HepG2 (cell line): ENCODE measurements around the gene GART. TPM values are rescaled to one million over a fixed set of nuclear protein-coding genes. Genes with fewer than 3 reads are reported as not detected.
A peak's percentile ranks its signal among the peaks of the same experiment; 100 is the strongest.

Source experiments
- CAMTA2 ChIP-seq: sonication (generic); formaldehyde crosslinking; IDR thresholded peaks from 2 replicates; pipeline ENCODE4 v1.4.0; 2020; ENCODE audit warnings: mild to moderate bottlenecking, missing genetic modification reagents, borderline replicate concordance
- FOXA1 ChIP-seq, 2 experiments: fragments of 450-650 bp in 1 of 2; sonication (generic) in 1 of 2; formaldehyde crosslinking in 1 of 2; IDR thresholded peaks; 2 replicates each; pipeline versions ENCODE4 v1.4.0 to v1.6.1; 2016 to 2020; ENCODE audit warnings: missing genetic modification reagents in 1 of 2
- PHF5A ChIP-seq: IDR thresholded peaks from one replicate; pipeline ENCODE4 v1.6.1; 2018; ENCODE audit warnings: low read depth, missing genetic modification reagents; ENCODE audit not compliant: unreplicated experiment
- SMAD9 ChIP-seq: sonication (generic); formaldehyde crosslinking; IDR thresholded peaks from 2 replicates; pipeline ENCODE4 v1.5.1; 2020; ENCODE audit warnings: mild to moderate bottlenecking, missing genetic modification reagents
- SP5 ChIP-seq: IDR thresholded peaks from 2 replicates; pipeline ENCODE4 v1.6.1; 2016; ENCODE audit warnings: low read depth, borderline replicate concordance
- TEAD3 ChIP-seq: optimal IDR thresholded peaks from 2 replicates; pipeline ENCODE3; 2016; ENCODE audit warnings: borderline replicate concordance
- ZBTB1 ChIP-seq: sonication (generic); formaldehyde crosslinking; IDR thresholded peaks from 2 replicates; pipeline ENCODE4 v1.4.0; 2020; ENCODE audit warnings: missing genetic modification reagents, borderline replicate concordance
- ZNF101 ChIP-seq: sonication (generic); formaldehyde crosslinking; IDR thresholded peaks from 2 replicates; pipeline ENCODE4 v1.4.0; 2020; ENCODE audit warnings: mild to moderate bottlenecking, low read depth, missing genetic modification reagents, borderline replicate concordance
- ZNF317 ChIP-seq: sonication (generic); formaldehyde crosslinking; IDR thresholded peaks from 2 replicates; pipeline ENCODE4 v1.5.0; 2020; ENCODE audit warnings: mild to moderate bottlenecking, missing genetic modification reagents
- polyA plus RNA-seq, 8 experiments: library from polyadenylated mRNA; depleted of rRNA in 3 of 8; stranded (reverse) in 7 of 8; unstranded in 1 of 8; fragments of >200 nt; fragmentation: Illumina TruSeq in 4 of 8; extraction: Trizol in 4 of 8; gene quantifications; 2 replicates each; pipeline versions ENCODE4 v1.2.1 to v1.2.3, GENCODE V29; 2011 to 2016; ENCODE audit warnings: low read depth in 4 of 8, missing spikeins in 1 of 8, mixed read lengths in 1 of 8; ENCODE audit not compliant: insufficient read depth in 1 of 8
- total RNA-seq, 5 experiments: library from RNA; depleted of rRNA; stranded (reverse); fragments of >200 nt; fragmentation: Illumina TruSeq; extraction: Trizol; gene quantifications; 2 replicates each; pipeline ENCODE4 v1.2.3, GENCODE V29; 2016; ENCODE audit warnings: low read depth in 1 of 5
- TF ChIP-seq, protein P1 (sequence below): sonication (generic); formaldehyde crosslinking; IDR thresholded peaks from 2 replicates; pipeline ENCODE4 v1.4.0; 2020; ENCODE audit warnings: missing genetic modification reagents
- TF ChIP-seq, protein P2 (sequence below): sonication (generic); formaldehyde crosslinking; IDR thresholded peaks from 2 replicates; pipeline ENCODE4 v1.4.0; 2020; ENCODE audit warnings: missing genetic modification reagents
- TF ChIP-seq, protein P3 (sequence below): sonication (generic); formaldehyde crosslinking; IDR thresholded peaks from 2 replicates; pipeline ENCODE4 v1.4.0; 2020; ENCODE audit warnings: missing genetic modification reagents, low read depth, mild to moderate bottlenecking, borderline replicate concordance
- TF ChIP-seq, protein P4 (sequence below): sonication (generic); formaldehyde crosslinking; IDR thresholded peaks from 2 replicates; pipeline ENCODE4 v1.4.0; 2020; ENCODE audit warnings: missing genetic modification reagents
- TF ChIP-seq, protein P5 (sequence below): sonication (generic); formaldehyde crosslinking; IDR thresholded peaks from 2 replicates; pipeline ENCODE4 v1.4.0; 2020; ENCODE audit warnings: missing genetic modification reagents

Gene GART
- total and polyA plus RNA-seq, 2 of the 13 experiments (the other 11 are each of a cell fraction or from before 2014, with no cell fraction given): 17.9 to 109 TPM

DNA sequence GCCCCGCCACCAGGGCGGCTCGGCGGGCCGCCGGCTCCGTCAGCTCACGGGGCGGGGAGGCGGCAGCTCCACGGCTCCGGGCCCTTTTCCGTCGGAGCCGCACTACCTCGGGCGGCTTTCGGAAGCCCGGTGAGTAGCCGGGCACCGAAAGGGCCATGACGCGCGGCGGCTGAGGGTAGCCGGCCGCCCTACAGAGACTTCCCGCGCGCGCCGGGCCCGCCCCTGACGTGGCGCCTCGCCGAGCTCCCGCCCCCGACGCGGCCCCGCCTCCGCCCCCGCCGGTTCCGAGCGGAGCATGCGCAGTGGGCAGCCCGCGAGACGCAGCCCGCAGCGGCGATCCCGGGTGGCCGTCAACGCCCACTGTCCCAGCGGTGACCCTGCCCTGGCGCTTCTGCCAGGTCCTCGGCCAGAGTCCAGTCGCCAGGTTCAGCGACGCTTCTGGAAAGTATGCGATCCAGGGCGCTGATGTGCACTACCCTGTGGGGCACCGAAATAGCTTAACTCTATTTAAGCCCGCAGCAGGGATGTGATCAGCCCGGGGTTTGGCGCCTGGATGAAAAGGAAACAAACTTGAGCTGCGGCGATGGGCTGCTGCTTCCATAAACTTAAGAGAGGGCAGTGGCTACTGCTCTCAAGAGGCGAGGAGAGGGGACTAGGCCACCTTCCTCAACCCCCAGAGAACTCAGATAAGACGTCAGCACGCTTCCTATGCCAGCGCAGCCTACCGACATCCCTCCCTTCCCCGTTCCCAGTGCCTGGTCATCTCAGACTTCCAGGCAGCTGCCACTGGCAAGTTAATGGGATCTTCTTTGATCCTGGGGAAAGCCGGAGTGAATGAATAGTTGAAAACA lies 46.8 kb upstream of the GART start, which contains the start of gene DONSON (continued):
- no peak for TF ChIP-seq ZBTB1
- TF ChIP-seq, protein P1, sequence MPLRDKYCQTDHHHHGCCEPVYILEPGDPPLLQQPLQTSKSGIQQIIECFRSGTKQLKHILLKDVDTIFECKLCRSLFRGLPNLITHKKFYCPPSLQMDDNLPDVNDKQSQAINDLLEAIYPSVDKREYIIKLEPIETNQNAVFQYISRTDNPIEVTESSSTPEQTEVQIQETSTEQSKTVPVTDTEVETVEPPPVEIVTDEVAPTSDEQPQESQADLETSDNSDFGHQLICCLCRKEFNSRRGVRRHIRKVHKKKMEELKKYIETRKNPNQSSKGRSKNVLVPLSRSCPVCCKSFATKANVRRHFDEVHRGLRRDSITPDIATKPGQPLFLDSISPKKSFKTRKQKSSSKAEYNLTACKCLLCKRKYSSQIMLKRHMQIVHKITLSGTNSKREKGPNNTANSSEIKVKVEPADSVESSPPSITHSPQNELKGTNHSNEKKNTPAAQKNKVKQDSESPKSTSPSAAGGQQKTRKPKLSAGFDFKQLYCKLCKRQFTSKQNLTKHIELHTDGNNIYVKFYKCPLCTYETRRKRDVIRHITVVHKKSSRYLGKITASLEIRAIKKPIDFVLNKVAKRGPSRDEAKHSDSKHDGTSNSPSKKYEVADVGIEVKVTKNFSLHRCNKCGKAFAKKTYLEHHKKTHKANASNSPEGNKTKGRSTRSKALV: no peak
- no peak for TF ChIP-seq PHF5A (CRISPR knock-in tag)
- no peak for TF ChIP-seq SMAD9
- TF ChIP-seq SP5 (CRISPR knock-in tag): no peak; the same call in 1 of the 2 replicates
- 0 out of 2 replicates have a peak, but pooled peaks have one; percentile 58 for TF ChIP-seq ZNF101
- TF ChIP-seq ZNF317 (CRISPR knock-in tag): peak; percentile 59; the same call in 1 of the 2 replicates
- no peak for TF ChIP-seq CAMTA2 (CRISPR knock-in tag)
- TF ChIP-seq, protein P2, sequence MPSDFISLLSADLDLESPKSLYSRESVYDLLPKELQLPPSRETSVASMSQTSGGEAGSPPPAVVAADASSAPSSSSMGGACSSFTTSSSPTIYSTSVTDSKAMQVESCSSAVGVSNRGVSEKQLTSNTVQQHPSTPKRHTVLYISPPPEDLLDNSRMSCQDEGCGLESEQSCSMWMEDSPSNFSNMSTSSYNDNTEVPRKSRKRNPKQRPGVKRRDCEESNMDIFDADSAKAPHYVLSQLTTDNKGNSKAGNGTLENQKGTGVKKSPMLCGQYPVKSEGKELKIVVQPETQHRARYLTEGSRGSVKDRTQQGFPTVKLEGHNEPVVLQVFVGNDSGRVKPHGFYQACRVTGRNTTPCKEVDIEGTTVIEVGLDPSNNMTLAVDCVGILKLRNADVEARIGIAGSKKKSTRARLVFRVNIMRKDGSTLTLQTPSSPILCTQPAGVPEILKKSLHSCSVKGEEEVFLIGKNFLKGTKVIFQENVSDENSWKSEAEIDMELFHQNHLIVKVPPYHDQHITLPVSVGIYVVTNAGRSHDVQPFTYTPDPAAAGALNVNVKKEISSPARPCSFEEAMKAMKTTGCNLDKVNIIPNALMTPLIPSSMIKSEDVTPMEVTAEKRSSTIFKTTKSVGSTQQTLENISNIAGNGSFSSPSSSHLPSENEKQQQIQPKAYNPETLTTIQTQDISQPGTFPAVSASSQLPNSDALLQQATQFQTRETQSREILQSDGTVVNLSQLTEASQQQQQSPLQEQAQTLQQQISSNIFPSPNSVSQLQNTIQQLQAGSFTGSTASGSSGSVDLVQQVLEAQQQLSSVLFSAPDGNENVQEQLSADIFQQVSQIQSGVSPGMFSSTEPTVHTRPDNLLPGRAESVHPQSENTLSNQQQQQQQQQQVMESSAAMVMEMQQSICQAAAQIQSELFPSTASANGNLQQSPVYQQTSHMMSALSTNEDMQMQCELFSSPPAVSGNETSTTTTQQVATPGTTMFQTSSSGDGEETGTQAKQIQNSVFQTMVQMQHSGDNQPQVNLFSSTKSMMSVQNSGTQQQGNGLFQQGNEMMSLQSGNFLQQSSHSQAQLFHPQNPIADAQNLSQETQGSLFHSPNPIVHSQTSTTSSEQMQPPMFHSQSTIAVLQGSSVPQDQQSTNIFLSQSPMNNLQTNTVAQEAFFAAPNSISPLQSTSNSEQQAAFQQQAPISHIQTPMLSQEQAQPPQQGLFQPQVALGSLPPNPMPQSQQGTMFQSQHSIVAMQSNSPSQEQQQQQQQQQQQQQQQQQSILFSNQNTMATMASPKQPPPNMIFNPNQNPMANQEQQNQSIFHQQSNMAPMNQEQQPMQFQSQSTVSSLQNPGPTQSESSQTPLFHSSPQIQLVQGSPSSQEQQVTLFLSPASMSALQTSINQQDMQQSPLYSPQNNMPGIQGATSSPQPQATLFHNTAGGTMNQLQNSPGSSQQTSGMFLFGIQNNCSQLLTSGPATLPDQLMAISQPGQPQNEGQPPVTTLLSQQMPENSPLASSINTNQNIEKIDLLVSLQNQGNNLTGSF: no peak
- TF ChIP-seq, protein P3, sequence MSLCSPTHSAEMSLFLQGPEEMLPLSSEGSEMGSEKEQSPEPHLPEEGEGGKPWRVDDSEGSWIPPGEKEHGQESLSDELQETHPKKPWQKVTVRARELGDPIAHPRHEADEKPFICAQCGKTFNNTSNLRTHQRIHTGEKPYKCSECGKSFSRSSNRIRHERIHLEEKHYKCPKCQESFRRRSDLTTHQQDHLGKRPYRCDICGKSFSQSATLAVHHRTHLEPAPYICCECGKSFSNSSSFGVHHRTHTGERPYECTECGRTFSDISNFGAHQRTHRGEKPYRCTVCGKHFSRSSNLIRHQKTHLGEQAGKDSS (CRISPR knock-in tag): peak; percentile 61; the same call in 1 of the 2 replicates
- TF ChIP-seq, protein P4, sequence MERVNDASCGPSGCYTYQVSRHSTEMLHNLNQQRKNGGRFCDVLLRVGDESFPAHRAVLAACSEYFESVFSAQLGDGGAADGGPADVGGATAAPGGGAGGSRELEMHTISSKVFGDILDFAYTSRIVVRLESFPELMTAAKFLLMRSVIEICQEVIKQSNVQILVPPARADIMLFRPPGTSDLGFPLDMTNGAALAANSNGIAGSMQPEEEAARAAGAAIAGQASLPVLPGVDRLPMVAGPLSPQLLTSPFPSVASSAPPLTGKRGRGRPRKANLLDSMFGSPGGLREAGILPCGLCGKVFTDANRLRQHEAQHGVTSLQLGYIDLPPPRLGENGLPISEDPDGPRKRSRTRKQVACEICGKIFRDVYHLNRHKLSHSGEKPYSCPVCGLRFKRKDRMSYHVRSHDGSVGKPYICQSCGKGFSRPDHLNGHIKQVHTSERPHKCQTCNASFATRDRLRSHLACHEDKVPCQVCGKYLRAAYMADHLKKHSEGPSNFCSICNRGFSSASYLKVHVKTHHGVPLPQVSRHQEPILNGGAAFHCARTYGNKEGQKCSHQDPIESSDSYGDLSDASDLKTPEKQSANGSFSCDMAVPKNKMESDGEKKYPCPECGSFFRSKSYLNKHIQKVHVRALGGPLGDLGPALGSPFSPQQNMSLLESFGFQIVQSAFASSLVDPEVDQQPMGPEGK (CRISPR knock-in tag): no peak
- no peak for TF ChIP-seq FOXA1 (IDR thresholded peaks at IDR 0.05)
- TF ChIP-seq FOXA1 (CRISPR knock-in tag; IDR thresholded peaks at IDR 0.05): 0 out of 2 replicates have a peak, but pooled peaks have one; percentile 3
- TF ChIP-seq TEAD3 (CRISPR knock-in tag): peak; percentile 75
- TF ChIP-seq, protein P5, sequence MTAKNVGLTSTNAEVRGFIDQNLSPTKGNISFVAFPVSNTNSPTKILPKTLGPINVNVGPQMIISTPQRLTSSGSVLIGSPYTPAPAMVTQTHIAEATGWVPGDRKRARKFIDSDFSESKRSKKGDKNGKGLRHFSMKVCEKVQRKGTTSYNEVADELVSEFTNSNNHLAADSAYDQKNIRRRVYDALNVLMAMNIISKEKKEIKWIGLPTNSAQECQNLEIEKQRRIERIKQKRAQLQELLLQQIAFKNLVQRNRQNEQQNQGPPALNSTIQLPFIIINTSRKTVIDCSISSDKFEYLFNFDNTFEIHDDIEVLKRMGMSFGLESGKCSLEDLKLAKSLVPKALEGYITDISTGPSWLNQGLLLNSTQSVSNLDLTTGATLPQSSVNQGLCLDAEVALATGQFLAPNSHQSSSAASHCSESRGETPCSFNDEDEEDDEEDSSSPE (CRISPR knock-in tag): peak; percentile 81
